Prostate gland (tissue), 2 donors: ENCODE results near the gene NEURL1. TPM values are rescaled to one million over a fixed set of nuclear protein-coding genes. Genes with fewer than 3 reads are reported as not detected.
A peak's percentile ranks its signal among the peaks of the same experiment; 100 is the strongest.

ENCODE experiments used
- DNase-seq: peaks from one replicate; pipeline ENCODE4 v3.0.0-alpha.2; 2019; ENCODE audit warnings: low spot score
- H3K27ac ChIP-seq, 2 donors: fragments of 200-600 bp; sonication (generic); 2 replicates each; pipeline ENCODE4 v1.5.1; 2017 to 2019
- H3K27me3 ChIP-seq: fragments of 200-600 bp; sonication (generic); replicated peaks from 2 replicates; pipeline ENCODE4 v1.5.1; 2019; ENCODE audit not compliant: insufficient read depth
- H3K36me3 ChIP-seq, 2 donors: fragments of 200-600 bp; sonication (generic); 1 replicate in 1 of 2; 2 replicates in 1 of 2; pipeline versions ENCODE4 v1.5.1 to v1.8.1; 2017 to 2019
- H3K4me1 ChIP-seq: fragments of 200-600 bp; sonication (generic); replicated peaks from 2 replicates; pipeline ENCODE4 v1.5.1; 2019
- H3K4me3 ChIP-seq, 2 donors: fragments of 200-600 bp; sonication (generic); 2 replicates each; pipeline ENCODE4 v1.5.1; 2017 to 2019
- H3K9me3 ChIP-seq: fragments of 200-600 bp; sonication (generic); 2 replicates; pipeline ENCODE4 v1.5.1; 2017
- CTCF ChIP-seq, 4 experiments: fragments of 200-600 bp in 2 of 4; fragments of 450-650 bp in 2 of 4; sonication (generic) in 2 of 4; IDR thresholded peaks; 1 replicate in 3 of 4; 2 replicates in 1 of 4; pipeline ENCODE4 v1.5.1; 2016 to 2019; ENCODE audit warnings: antibody characterized with exemption in 4 of 4, mild to moderate bottlenecking in 2 of 4, moderate library complexity in 2 of 4
- POLR2A ChIP-seq: fragments of 450-650 bp; IDR thresholded peaks from one replicate; pipeline ENCODE4 v1.6.1; 2016; ENCODE audit warnings: antibody characterized with exemption, mild to moderate bottlenecking
- POLR2AphosphoS5 ChIP-seq: sonication (generic); formaldehyde crosslinking; IDR thresholded peaks from one replicate; pipeline ENCODE4 v1.6.1; 2017; ENCODE audit warnings: antibody characterized with exemption
- WGBS: methylation state at CpG from one replicate; pipeline ENCODE4 v1.1.5; 2018; 5-methylcytosine and 5-hydroxymethylcytosine counted together
- intact Hi-C: fragments of 100-400 bp; cut with DNase I; formaldehyde crosslinking; loops from one replicate; pipeline ENCODE4 v1.14.2; 2022
- total RNA-seq, 2 donors: library from RNA; depleted of rRNA; stranded (reverse); fragments of >200 nt; gene quantifications; one replicate each; pipeline ENCODE4 v1.1.0, GENCODE V29; 2016

The NEURL1 gene
- total RNA-seq, 2 donors from 2014 or later, result 0.96 to 10.5 TPM

- H3K4me1 ChIP-seq, result no peaks in the 10 kb centered on the region
- H3K4me3 ChIP-seq, result no peak overlapping the region
Measured at GRCh38 chr10:103447187-103447586, 46.3 kb upstream of the NEURL1 start.

GRCh38 chr10:103448746-103449145, 44.8 kb upstream of the NEURL1 start:
- WGBS, result 68% methylated on average over 1 of the region's 1 CpG
- intact Hi-C loops, result no loop called here

More at GRCh38 chr10:103447187-103447586, 46.3 kb upstream of the NEURL1 start:
- Histone ChIP-seq H3K27me3 (no peaks in the 10 kb centered on the region), H3K36me3 (peaks cover 5 to 17% of the 10 kb centered on the region in 2 donors), H3K27ac (peak overlapping the region in 1 of 2 donors; percentile 64), H3K9me3 (no peaks in the 10 kb centered on the region)
- no peak for DNase-seq
- no peak for TF ChIP-seq POLR2A
- no peak for TF ChIP-seq CTCF (IDR thresholded peaks at IDR 0.05)
- TF ChIP-seq POLR2AphosphoS5, result no peak
- 96% methylated on average over 23 of the region's 23 CpGs for WGBS
- intact Hi-C loops, result no loop called here

GRCh38 chr10:103449208-103450144, 44.0 kb upstream of the NEURL1 start:
- H3K4me3 ChIP-seq, result no peak overlapping the region
- H3K4me1 ChIP-seq, result no peaks in the 10 kb centered on the region
- H3K9me3 ChIP-seq, result no peaks in the 10 kb centered on the region
- H3K27me3 ChIP-seq, result no peaks in the 10 kb centered on the region
- WGBS, result 82% methylated on average over 34 of the region's 34 CpGs
- no peak for TF ChIP-seq POLR2AphosphoS5
- no peak for TF ChIP-seq POLR2A
- TF ChIP-seq CTCF (IDR thresholded peaks at IDR 0.05), result no peak
- H3K36me3 ChIP-seq, result peaks cover 0 to 13% of the 10 kb centered on the region in 2 donors
- H3K27ac ChIP-seq, result no peak overlapping the region
- DNase-seq, result no peak
- intact Hi-C loops, result no loop called here

More at GRCh38 chr10:103448746-103449145, 44.8 kb upstream of the NEURL1 start:
- Histone ChIP-seq H3K4me1 (no peaks in the 10 kb centered on the region), H3K9me3 (no peaks in the 10 kb centered on the region), H3K27me3 (no peaks in the 10 kb centered on the region), H3K27ac (no peak overlapping the region), H3K4me3 (no peak overlapping the region), H3K36me3 (peaks cover 0 to 17% of the 10 kb centered on the region in 2 donors)
- TF ChIP-seq CTCF (IDR thresholded peaks at IDR 0.05) (no peak), POLR2A (no peak), POLR2AphosphoS5 (no peak)
- no peak for DNase-seq

- no peak overlapping the region for H3K4me3 ChIP-seq
Measured at GRCh38 chr10:103450201-103450695, 43.3 kb upstream of the NEURL1 start.

More at GRCh38 chr10:103450201-103450695, 43.3 kb upstream of the NEURL1 start:
- Histone ChIP-seq H3K9me3 (no peaks in the 10 kb centered on the region), H3K36me3 (peaks cover 0 to 7% of the 10 kb centered on the region in 2 donors), H3K4me1 (no peaks in the 10 kb centered on the region), H3K27me3 (no peaks in the 10 kb centered on the region), H3K27ac (no peak overlapping the region)
- no peak for TF ChIP-seq POLR2AphosphoS5
- no peak for TF ChIP-seq CTCF (IDR thresholded peaks at IDR 0.05)
- no peak for TF ChIP-seq POLR2A
- DNase-seq, result no peak
- intact Hi-C loops, result no loop called here
- WGBS, result 85% methylated on average over 12 of the region's 12 CpGs
